Peyer's patch (tissue), 4 donors: ENCODE measurements around the gene PLET1.

ENCODE experiments used
- POLR2A ChIP-seq, 2 donors: fragments of 450-650 bp; IDR thresholded peaks; one replicate each; pipeline ENCODE4 v1.5.1; 2017; ENCODE audit warnings: antibody characterized with exemption in 2 of 2, mild to moderate bottlenecking in 2 of 2, moderate library complexity in 2 of 2
- TF ChIP-seq, protein P1 (sequence below), 6 experiments: fragments of 450-650 bp in 4 of 6; fragments of 200-600 bp in 2 of 6; sonication (generic) in 1 of 6; IDR thresholded peaks; one replicate each; pipeline ENCODE4 v1.5.1; 2017 to 2019; ENCODE audit warnings: antibody characterized with exemption in 6 of 6, mild to moderate bottlenecking in 3 of 6, moderate library complexity in 1 of 6

GRCh38 chr11:112292785-112293407, 32.2 kb upstream of the PLET1 start:
- TF ChIP-seq, protein P1, sequence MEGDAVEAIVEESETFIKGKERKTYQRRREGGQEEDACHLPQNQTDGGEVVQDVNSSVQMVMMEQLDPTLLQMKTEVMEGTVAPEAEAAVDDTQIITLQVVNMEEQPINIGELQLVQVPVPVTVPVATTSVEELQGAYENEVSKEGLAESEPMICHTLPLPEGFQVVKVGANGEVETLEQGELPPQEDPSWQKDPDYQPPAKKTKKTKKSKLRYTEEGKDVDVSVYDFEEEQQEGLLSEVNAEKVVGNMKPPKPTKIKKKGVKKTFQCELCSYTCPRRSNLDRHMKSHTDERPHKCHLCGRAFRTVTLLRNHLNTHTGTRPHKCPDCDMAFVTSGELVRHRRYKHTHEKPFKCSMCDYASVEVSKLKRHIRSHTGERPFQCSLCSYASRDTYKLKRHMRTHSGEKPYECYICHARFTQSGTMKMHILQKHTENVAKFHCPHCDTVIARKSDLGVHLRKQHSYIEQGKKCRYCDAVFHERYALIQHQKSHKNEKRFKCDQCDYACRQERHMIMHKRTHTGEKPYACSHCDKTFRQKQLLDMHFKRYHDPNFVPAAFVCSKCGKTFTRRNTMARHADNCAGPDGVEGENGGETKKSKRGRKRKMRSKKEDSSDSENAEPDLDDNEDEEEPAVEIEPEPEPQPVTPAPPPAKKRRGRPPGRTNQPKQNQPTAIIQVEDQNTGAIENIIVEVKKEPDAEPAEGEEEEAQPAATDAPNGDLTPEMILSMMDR (IDR thresholded peaks at IDR 0.05) = no peak
- no peak for TF ChIP-seq POLR2A (IDR thresholded peaks at IDR 0.05)
